Measurements from ENCODE around the gene HARS1.
"Not testable (repeated sequence)": the region's sequence is repeated elsewhere in the genome, so short reads cannot be mapped to it uniquely, and the experiment has no call there.

Gene HARS1, protein sequence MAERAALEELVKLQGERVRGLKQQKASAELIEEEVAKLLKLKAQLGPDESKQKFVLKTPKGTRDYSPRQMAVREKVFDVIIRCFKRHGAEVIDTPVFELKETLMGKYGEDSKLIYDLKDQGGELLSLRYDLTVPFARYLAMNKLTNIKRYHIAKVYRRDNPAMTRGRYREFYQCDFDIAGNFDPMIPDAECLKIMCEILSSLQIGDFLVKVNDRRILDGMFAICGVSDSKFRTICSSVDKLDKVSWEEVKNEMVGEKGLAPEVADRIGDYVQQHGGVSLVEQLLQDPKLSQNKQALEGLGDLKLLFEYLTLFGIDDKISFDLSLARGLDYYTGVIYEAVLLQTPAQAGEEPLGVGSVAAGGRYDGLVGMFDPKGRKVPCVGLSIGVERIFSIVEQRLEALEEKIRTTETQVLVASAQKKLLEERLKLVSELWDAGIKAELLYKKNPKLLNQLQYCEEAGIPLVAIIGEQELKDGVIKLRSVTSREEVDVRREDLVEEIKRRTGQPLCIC

DNA sequence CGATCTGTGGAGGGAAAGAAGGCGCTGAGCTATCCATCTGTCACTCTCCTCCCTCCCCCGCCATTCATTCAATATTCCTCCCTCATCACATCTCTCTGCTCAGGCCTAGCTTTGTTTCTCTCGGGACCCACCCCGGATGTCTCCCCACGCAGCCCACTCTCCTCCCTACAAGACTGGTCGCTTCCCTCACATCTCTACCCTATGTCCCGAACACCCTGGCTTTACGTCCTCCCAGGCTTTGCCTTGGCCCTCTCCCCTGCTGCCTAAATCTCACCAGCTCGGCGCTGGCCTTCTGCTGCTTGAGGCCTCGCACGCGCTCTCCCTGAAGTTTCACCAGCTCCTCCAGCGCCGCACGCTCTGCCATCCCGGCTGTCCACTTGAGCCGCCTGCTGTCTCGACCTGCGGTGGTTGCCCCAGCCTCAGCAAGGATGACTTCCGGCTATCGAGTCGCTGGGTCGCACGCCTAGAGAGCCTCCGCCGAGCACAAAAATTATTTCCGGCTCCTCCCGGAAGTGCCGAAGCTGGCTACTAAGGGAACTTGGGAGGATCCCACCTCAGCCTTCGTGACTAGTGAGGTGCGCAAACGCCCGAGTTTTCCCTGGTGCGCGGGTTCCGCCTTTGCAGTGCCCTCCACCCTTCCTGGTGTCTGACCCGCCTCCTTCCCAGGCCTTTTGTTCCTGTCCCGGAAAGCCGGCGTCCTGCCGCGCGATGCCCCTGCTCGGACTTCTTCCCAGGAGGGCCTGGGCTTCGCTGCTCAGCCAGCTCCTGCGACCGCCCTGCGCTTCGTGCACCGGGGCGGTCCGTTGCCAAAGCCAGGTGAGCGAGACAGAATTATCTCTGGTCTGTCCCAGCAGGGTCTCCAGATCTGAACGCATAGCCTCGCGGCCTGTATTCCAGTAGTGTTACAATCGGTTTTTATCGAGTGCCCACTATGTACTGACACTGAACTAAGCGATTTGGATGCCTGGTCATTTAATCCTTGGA, at the start of gene HARS1, which contains the start of gene HARS2:
Gene HARS1 (minus strand): TSS at position 430 of the 984 bp plus-strand sequence. CDS start 66 bp downstream, at position 364.
Gene HARS2 (plus strand): TSS at position 515 of the 984 bp plus-strand sequence. CDS start 194 bp downstream, at position 709.
- DNase-seq (ENCODE audit: low read depth, low spot score), result peak; percentile 71

DNA sequence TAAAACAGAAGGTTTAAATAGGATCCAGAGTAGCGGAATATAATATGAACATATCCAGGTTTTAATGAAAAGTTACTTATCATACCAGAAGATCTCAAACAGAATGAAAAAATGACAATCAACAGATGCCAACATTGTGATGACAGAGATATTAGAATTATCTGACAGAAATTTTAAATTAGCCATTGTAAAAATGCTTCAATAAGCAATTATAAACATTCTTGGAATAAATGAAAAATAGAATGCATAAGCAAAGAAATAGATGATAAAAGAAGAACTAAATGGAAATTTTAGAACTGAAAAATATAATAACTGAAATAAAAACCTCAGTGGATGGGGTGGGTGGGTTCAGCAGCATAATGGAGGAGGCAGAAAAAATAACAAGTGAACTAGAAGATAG, 46.3 kb upstream of the HARS1 start:
- DNase-seq (ENCODE audit: low read depth, low spot score), result no peak

GRCh38 chr5:140734354-140734753, 43.2 kb upstream of the HARS1 start:
- DNase-seq (ENCODE audit: low read depth, low spot score), result no peak

GRCh38 chr5:140733098-140733497, 41.9 kb upstream of the HARS1 start:
- no peak for DNase-seq (ENCODE audit: low read depth, low spot score)

DNA sequence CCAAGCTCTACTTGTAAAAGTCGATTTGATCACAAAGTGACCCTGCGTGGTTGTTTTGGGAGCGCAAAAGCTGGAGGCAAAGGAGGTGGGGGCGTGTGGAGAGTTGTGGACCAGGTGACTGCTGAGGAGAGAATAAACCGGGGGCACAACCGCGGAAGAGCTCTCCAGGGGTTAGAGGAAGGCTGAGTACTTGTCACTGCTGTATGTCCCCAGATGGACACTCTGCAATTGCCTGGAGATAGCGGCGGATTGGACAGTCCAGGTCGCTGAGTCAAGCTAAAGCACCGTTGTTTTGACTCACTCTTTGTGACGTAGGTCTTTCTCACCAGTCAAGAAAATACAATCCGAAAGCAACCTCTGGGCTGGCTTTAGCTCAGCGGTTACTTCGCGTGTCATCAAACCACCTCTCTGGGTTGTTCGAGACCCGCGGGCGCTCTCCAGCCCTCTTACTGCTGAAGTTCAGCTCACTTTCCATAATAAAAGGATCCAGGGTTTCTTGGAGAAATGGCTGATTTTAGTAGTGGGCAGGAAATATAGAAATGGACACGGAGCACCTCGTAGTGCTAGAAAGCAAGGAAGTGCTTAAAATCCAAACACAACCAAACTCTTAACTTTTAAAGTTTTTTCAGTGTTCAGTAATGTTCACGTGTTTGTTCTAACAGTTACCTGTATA, 34.8 kb upstream of the HARS1 start:
- peak; percentile 47 for DNase-seq (ENCODE audit: low read depth, low spot score)

DNA sequence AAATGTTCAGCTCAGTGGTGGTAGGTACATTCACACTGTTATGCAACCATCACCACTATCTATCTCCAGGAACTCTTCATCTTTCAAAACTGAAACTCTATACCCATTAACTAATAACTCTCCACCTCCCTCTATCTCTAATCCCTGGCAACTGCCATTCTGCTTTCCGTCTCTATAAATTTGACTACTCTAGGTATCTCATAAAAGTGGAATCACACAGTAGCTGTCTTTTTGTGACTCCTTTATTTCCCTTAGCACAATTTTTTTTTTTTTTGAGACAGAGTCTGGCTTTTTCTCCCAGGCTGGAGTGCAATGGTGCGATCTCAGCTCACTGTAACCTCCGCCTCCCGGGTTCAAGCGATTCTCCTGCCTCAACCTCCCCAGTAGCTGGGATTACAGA, 30.2 kb upstream of the HARS1 start:
- not testable (repeated sequence) for DNase-seq (ENCODE audit: low read depth, low spot score)

DNA sequence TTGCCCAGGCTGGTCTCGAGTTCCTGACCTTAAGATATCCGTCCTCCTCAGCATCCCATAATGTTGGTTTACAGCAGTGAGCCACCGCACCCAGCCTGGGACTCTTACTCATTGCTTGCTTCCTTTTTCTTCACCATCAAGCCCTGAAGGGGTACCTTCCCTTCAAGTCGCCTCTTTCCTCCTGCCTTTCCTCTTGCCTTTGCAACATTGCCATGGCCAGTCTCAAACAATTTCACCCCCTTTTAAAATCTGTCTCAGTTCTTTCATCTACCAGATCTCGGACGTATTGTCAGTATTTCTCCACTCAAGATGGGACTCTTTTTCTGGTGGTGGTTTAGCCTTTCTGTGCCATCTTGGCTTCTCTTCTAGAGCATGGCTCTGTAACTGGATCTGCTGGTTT, 29.6 kb upstream of the HARS1 start:
- not testable (repeated sequence) for DNase-seq (ENCODE audit: low read depth, low spot score)

DNA sequence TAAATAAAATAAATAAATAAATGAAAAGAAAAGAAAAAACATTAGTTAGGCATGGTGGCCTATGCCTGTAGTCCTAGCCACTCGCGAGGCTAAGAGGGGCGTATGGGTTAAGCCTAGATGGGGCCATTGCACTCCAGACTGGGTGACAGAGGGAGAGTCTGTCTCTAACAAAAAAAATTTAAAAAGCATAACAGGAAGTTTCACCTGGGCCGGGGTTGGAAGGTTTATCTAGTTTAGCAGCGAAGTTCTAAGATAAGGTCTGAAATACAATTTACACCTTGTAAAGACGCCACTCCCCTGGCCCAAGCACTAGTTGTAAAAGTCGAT, 27.1 kb upstream of the HARS1 start:
- no peak for DNase-seq (ENCODE audit: low read depth, low spot score)

DNA sequence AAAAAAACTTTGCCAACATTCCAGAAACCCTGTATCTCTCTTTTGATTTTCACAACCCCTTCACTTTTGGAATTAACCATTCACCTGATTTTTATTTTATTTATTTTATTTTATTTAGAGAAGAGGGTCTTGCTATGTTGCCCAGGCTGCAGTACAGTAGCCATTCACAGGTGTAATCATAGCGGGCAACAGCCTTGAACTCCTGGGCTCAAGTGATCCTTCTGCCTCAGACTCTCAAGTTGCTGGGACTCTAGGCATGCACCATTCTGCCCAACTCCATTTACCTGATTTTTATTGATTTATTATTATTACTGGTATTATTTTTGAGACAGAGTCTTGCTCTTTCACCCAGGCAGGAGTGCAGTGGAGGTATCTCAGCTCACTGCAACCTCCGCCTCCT, 25.1 kb upstream of the HARS1 start:
- not testable (repeated sequence) for DNase-seq (ENCODE audit: low read depth, low spot score)

DNA sequence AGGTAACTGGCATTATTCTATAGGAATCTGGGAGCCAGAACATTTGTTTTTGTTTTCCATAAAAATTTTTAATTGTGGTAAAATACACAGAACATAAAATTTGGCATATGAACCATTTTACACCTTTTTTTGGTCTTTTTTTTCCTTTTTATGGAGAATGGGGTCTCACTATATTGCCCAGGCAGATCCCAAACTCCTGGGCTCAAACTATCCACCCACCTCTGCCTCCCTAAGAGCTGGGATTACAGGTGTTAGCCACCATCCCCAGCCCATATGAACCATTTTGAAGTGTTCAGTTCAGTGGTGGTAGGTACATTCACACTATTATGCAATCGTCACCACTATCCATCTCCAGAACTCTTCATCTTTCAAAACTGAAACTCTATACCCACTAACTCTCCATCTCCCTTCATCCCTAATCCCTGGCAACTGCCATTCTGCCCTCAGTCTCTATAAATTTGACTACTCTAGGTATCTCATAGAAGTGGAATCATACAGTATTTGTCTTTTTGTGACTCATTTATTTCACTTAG, 22.5 kb upstream of the HARS1 start:
- no peak for DNase-seq (ENCODE audit: low read depth, low spot score)

DNA sequence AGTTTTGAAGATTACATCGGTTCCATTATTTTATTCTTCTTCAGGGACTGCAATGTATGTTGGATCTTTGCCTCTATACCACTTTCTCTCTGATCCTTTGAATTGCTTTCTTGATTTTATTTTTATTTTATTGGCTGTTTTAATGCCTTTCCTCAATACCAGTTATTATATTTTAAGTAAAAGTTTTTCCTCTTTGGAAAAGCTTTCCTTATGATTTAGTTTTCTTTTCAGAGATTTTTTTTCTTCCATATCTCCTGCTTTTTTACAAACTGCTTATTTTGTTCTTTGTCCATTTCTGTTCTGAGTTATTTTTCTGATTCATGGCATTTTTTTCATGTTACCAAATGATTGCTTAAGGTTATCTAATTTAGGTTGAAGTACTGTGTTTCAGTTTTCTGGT, 20.6 kb upstream of the HARS1 start:
- DNase-seq (ENCODE audit: low read depth, low spot score), result no peak

DNA sequence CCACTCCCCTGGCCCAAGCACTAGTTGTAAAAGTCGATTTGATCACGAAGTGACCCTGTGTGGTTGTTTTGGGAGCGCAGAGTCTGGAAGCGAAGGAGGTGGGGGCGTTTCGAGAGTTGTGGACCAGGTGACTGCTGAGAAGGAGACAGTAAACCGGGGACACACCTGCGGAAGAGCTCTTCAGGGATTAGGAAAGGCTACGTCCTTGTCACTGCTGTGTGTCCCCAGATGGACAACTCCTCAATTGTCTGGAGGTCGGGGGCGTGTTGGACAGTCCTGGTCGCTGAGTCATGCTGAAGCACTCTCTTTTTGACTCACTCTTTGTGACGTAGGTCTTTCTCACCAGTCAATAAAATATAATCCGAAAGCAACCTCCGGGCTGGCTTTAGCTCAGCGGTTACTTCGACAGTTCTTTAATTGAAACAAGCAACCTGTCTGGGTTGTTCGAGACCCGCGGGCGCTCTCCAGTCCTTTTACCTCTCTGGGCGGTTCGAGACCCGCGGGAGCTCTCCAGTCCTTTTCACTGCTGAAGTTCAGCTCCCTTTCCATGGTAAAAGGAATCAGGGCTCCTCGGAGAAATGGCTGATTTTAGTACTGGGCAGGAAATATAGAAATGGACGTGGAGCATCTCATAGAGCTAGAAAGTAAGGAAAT, 19.9 kb upstream of the HARS1 start:
- peak; percentile 81 for DNase-seq (ENCODE audit: low read depth, low spot score)

GRCh38 chr5:140708787-140709186, 17.6 kb upstream of the HARS1 start:
- DNase-seq (ENCODE audit: low read depth, low spot score), result not testable (repeated sequence)

- DNase-seq (ENCODE audit: low read depth, low spot score), result no peak
Measured at GRCh38 chr5:140707812-140708211, 16.6 kb upstream of the HARS1 start.

GRCh38 chr5:140700177-140701144, 9.3 kb upstream of the HARS1 start, which contains the start of gene ZMAT2:
Gene ZMAT2 (plus strand): TSS chr5:140700447. CDS start chr5:140700461, 14 bp downstream.
- peak; percentile 93 for DNase-seq (ENCODE audit: low read depth, low spot score)

DNA sequence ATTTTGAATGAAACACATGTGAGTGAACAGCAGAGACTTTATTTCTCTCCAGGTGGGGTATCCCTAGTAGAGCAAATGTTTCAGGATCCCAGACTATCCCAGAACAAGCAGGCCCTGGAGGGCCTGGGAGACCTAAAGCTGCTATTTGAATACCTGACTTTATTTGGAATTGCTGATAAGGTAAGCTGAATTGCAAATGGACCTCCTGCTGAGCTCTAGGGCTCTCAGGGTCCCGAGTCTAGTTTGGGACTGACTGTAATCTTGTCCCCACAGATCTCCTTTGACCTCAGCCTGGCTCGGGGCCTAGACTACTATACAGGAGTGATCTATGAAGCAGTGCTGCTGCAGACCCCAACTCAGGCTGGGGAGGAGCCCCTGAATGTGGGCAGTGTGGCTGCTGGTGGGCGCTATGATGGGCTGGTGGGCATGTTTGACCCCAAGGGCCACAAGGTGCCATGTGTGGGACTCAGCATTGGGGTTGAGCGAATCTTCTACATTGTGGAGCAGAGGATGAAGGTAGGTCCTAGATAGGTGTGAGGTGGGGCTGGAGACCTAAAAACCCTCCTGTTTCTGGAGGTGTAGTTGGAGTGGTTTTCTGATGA, 5.8 kb upstream of the HARS1 start:
- DNase-seq (ENCODE audit: low read depth, low spot score), result no peak

DNA sequence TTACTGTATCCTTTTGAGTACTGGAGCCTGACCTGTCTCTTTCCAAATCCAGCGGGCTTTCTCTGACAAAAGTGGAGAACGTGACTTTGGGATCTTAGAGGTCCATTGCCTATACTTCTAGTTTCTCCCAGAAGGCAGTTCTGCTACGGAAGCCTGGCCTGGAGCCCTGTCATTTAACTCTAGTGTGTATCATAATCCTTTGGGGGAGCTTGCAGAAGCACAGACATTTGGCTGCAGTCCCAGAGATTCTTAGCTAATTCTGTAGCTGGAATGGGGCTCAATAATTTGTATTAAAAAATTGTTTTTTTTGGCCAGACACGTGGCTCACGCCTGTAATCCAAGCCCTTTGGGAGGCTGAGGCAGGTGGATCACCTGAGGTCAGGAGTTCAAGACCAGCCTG, 3.1 kb upstream of the HARS1 start:
- no peak for DNase-seq (ENCODE audit: low read depth, low spot score)

DNA sequence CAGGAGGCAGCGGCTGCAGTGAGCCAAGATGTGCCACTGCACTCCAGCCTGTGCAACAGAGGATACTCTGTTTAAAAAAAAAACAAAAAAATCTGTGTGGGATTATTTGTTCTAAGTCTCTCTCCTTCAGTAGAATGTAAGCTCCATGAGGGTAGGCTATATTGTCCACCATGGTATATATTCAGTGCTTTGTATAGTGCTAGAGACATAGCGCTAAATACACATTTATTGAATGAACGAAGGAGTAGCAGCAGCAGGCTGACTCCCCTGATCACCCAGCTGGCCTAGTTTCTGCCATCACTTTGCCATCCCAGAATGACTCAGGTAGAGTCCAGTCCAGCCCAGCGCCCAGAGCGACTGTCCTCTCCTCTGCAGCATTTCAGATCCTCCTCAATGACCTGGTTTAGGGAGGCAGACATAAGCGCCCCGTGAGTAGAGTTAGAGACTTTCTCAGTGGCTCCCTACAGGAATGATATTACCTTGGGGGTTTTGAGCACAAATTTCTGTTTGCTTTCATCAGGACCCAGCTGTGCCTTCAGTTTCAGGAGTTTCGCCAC, 716 bp downstream of the HARS1 start:
- no peak for DNase-seq (ENCODE audit: low read depth, low spot score)

GRCh38 chr5:140678993-140679392, 12.2 kb downstream of the HARS1 start:
- no peak for DNase-seq (ENCODE audit: low read depth, low spot score)
